D721Med (cell line): Measurements from ENCODE around the gene ALDH1A3.

ENCODE experiments used
- DNase-seq: peaks from one replicate; pipeline ENCODE4 v3.0.0; 2011; ENCODE audit warnings: low spot score; ENCODE audit not compliant: insufficient read length
- FAIRE-seq: peaks from 2 replicates; lab custom pipeline; 2011; peaks lifted over from hg19 to GRCh38; lab: Jason Lieb, UNC
- CTCF ChIP-seq: IDR thresholded peaks from 2 replicates; pipeline ENCODE4 v1.5.1; 2012; ENCODE audit warnings: mild to moderate bottlenecking, control low read depth; ENCODE audit not compliant: insufficient read depth; ENCODE audit errors: missing control alignments

Gene ALDH1A3

GRCh38 chr15:100867433-100867832 is 12.2 kb upstream of the ALDH1A3 start:
- FAIRE-seq: no peak
- no peak for TF ChIP-seq CTCF
- no peak for DNase-seq

GRCh38 chr15:100869151-100869999 is 10.3 kb upstream of the ALDH1A3 start:
- DNase-seq: no peak
- FAIRE-seq: no peak
- TF ChIP-seq CTCF: peak; percentile 43

- FAIRE-seq (peak; percentile 58), DNase-seq (peak; percentile 66)
- TF ChIP-seq CTCF: peak; percentile 90
Observed at GRCh38 chr15:100873029-100873677, 6.5 kb upstream of the ALDH1A3 start.

- no peak for DNase-seq
- no peak for TF ChIP-seq CTCF
- no peak for FAIRE-seq
Observed at GRCh38 chr15:100875495-100875894, 4.1 kb upstream of the ALDH1A3 start.

GRCh38 chr15:100875976-100876375 is 3.7 kb upstream of the ALDH1A3 start:
- FAIRE-seq (no peak), DNase-seq (no peak)
- TF ChIP-seq CTCF: no peak

- no peak for TF ChIP-seq CTCF
- DNase-seq (no peak), FAIRE-seq (no peak)
Observed at GRCh38 chr15:100877551-100877950, 2.1 kb upstream of the ALDH1A3 start.

- TF ChIP-seq CTCF: no peak
- FAIRE-seq (no peak), DNase-seq (no peak)
Observed at GRCh38 chr15:100878130-100878529, 1.5 kb upstream of the ALDH1A3 start.
